HCT116 (cell line): Measurements from ENCODE around the gene EFHD1. TPM values are rescaled to one million over a fixed set of nuclear protein-coding genes. Genes with fewer than 3 reads are reported as not detected.

Experiments used
- ATAC-seq: fragments of 200-7000 bp; cut with Tn5 transposase; 2 replicates; pipeline ENCODE4 v1.9.1; 2020; ENCODE audit warnings: mild to moderate bottlenecking, moderate library complexity
- BruUV-seq: library from RNA; stranded (reverse); fragments of 400-500 nt; replicated peaks from 2 replicates; lab custom pipeline; 2021; lab: Mats Ljungman, UMichigan
- CTCF ChIA-PET: fragments of 300-600 bp; sonication (Branson Sonifier 250); formaldehyde crosslinking; loops from one replicate; lab custom pipeline; 2021; ENCODE audit warnings: antibody characterized with exemption; lab: Charles Lee
- POLR2A ChIA-PET: fragments of 300-600, 350-600 bp; sonication (Branson Sonifier 250); formaldehyde crosslinking; loops from one replicate; lab custom pipeline; 2021; ENCODE audit warnings: antibody characterized with exemption; lab: Charles Lee
- RAD21 ChIA-PET, 2 experiments: fragments of 300-600 bp; sonication (Branson Sonifier 250); formaldehyde crosslinking; loops; one replicate each; lab custom pipeline; 2023; ENCODE audit warnings: low total read pairs in 2 of 2; ENCODE audit not compliant: uncharacterized antibody in 2 of 2, unreplicated experiment in 2 of 2, low non-redundant PET in 1 of 2; lab: Charles Lee
- DNase-seq: peaks from one replicate; pipeline ENCODE4 v3.0.0-alpha.2; 2010; ENCODE audit warnings: low read depth, low spot score
- H2AFZ ChIP-seq: fragments of 200-600 bp; shearing (Covaris generic), sonication (generic); 2 replicates; pipeline ENCODE4 v1.6.1; 2017; ENCODE audit warnings: low read depth, mixed run types, mixed read lengths, antibody characterized with exemption, low read length; ENCODE audit not compliant: poor library complexity, severe bottlenecking
- H3K27ac ChIP-seq: 2 replicates; pipeline ENCODE4 v1.5.1; 2012; ENCODE audit warnings: low read depth, low read length
- H3K27me3 ChIP-seq: fragments of 200-600 bp; sonication (generic); 2 replicates; pipeline ENCODE4 v1.6.1; 2016; ENCODE audit warnings: mixed run types, low read length, mixed read lengths; ENCODE audit not compliant: insufficient read depth
- H3K36me3 ChIP-seq, 2 experiments: fragments of 200-500 bp in 1 of 2; fragments of 200-600 bp in 1 of 2; sonication (Bioruptor generic) in 1 of 2; sonication (generic) in 1 of 2; 2 replicates each; pipeline versions ENCODE4 v1.5.1 to v1.6.1; 2014 to 2016; ENCODE audit warnings: low read length in 2 of 2, inconsistent platforms in 1 of 2, mixed read lengths in 1 of 2, mixed run types in 1 of 2; ENCODE audit not compliant: insufficient read depth in 2 of 2, control insufficient read depth in 1 of 2
- H3K4me1 ChIP-seq, 2 experiments: fragments of 200-600 bp in 1 of 2; sonication (generic) in 1 of 2; 2 replicates each; pipeline versions ENCODE4 v1.5.1 to v1.6.1; 2012 to 2017; ENCODE audit warnings: low read length in 2 of 2, inconsistent platforms in 1 of 2, mild to moderate bottlenecking in 1 of 2, mixed read lengths in 1 of 2, mixed run types in 1 of 2, moderate library complexity in 1 of 2; ENCODE audit not compliant: insufficient read depth in 2 of 2, control insufficient read depth in 1 of 2
- H3K4me2 ChIP-seq: fragments of 200-600 bp; sonication (generic); 2 replicates; pipeline ENCODE4 v1.6.1; 2017; ENCODE audit warnings: mixed run types, low read length, mixed read lengths
- H3K4me3 ChIP-seq, 2 experiments: fragments of 200-600 bp in 1 of 2; sonication (generic) in 1 of 2; replicated peaks in 1 of 2; 2 replicates each; pipeline ENCODE4 v1.5.1; 2011 to 2016; ENCODE audit warnings: low read length in 2 of 2, control low read depth in 1 of 2, low read depth in 1 of 2, mild to moderate bottlenecking in 1 of 2, mixed read lengths in 1 of 2, mixed run types in 1 of 2
- H3K79me2 ChIP-seq: fragments of 200-600 bp; sonication (generic); 2 replicates; pipeline ENCODE4 v1.6.1; 2017; ENCODE audit warnings: mild to moderate bottlenecking, mixed run types, low read length, moderate library complexity, mixed read lengths; ENCODE audit not compliant: insufficient read depth
- H3K9ac ChIP-seq: fragments of 200-600 bp; sonication (generic); 2 replicates; pipeline ENCODE4 v1.6.1; 2016; ENCODE audit warnings: low read length, mixed read lengths
- H3K9me2 ChIP-seq: fragments of 200-600 bp; sonication (generic), shearing (Covaris generic); 2 replicates; pipeline ENCODE4 v1.6.1; 2017; ENCODE audit warnings: mixed run types, mild to moderate bottlenecking, moderate library complexity; ENCODE audit not compliant: insufficient read depth
- H3K9me3 ChIP-seq, 2 experiments: fragments of 200-500 bp in 1 of 2; fragments of 200-600 bp in 1 of 2; sonication (Bioruptor generic) in 1 of 2; sonication (generic) in 1 of 2; 2 replicates each; pipeline ENCODE4 v1.6.1; 2014 to 2017; ENCODE audit warnings: low read length in 2 of 2, mixed read lengths in 2 of 2, inconsistent platforms in 1 of 2, low read depth in 1 of 2, mild to moderate bottlenecking in 1 of 2, mixed run types in 1 of 2, moderate library complexity in 1 of 2; ENCODE audit not compliant: control insufficient read depth in 1 of 2, insufficient read depth in 1 of 2
- H4K20me1 ChIP-seq: fragments of 200-600 bp; sonication (generic), shearing (Covaris generic); 2 replicates; pipeline ENCODE4 v1.6.1; 2017; ENCODE audit warnings: mixed run types, mild to moderate bottlenecking, moderate library complexity; ENCODE audit not compliant: insufficient read depth
- CBX3 ChIP-seq: IDR thresholded peaks from 2 replicates; pipeline ENCODE4 v1.6.1; 2012; ENCODE audit warnings: low read depth
- CEBPB ChIP-seq: IDR thresholded peaks from 2 replicates; pipeline ENCODE4 v1.6.1; 2012; ENCODE audit warnings: low read depth
- EGR1 ChIP-seq: IDR thresholded peaks from 2 replicates; pipeline ENCODE4 v1.6.1; 2012; ENCODE audit warnings: low read depth
- ELF1 ChIP-seq: IDR thresholded peaks from 2 replicates; pipeline ENCODE4 v1.6.1; 2012; ENCODE audit warnings: low read depth, borderline replicate concordance
- EZH2 ChIP-seq: fragments of 200-600 bp; sonication (generic); IDR thresholded peaks from 2 replicates; pipeline ENCODE4 v1.6.1; 2017; ENCODE audit warnings: antibody characterized with exemption, mixed run types
- EZH2phosphoT487 ChIP-seq: fragments of 200-600 bp; IDR thresholded peaks from 2 replicates; pipeline ENCODE4 v1.6.1; 2018; ENCODE audit warnings: antibody characterized with exemption, borderline replicate concordance
- FOSL1 ChIP-seq: IDR thresholded peaks from 2 replicates; pipeline ENCODE4 v1.6.1; 2012; ENCODE audit warnings: low read depth
- JUND ChIP-seq: IDR thresholded peaks from 2 replicates; pipeline ENCODE4 v1.6.1; 2012
- MAX ChIP-seq: IDR thresholded peaks from 2 replicates; pipeline ENCODE4 v1.6.1; 2012
- POLR2A ChIP-seq: IDR thresholded peaks from 2 replicates; pipeline ENCODE4 v1.7.0; 2011; ENCODE audit warnings: borderline replicate concordance; ENCODE audit not compliant: insufficient read depth, insufficient read length; ENCODE audit errors: extremely low read depth
- RAD21 ChIP-seq: IDR thresholded peaks from 2 replicates; pipeline ENCODE4 v1.6.1; 2012; ENCODE audit warnings: low read depth, mild to moderate bottlenecking
- SIN3A ChIP-seq: IDR thresholded peaks from 2 replicates; pipeline ENCODE4 v1.6.1; 2012; ENCODE audit warnings: low read depth
- SP1 ChIP-seq: IDR thresholded peaks from 2 replicates; pipeline ENCODE4 v1.6.1; 2012; ENCODE audit warnings: low read depth
- SRF ChIP-seq: IDR thresholded peaks from 2 replicates; pipeline ENCODE4 v1.6.1; 2012; ENCODE audit warnings: low read depth
- TCF7L2 ChIP-seq: IDR thresholded peaks from 2 replicates; pipeline ENCODE4 v1.7.0; 2011; ENCODE audit warnings: borderline replicate concordance, inconsistent platforms; ENCODE audit not compliant: insufficient read depth, insufficient read length; ENCODE audit errors: extremely low read depth
- YY1 ChIP-seq: IDR thresholded peaks from 2 replicates; pipeline ENCODE4 v1.6.1; 2011; ENCODE audit warnings: low read length, low read depth, moderate library complexity, mild to moderate bottlenecking; ENCODE audit not compliant: insufficient replicate concordance; ENCODE audit errors: extremely low read depth
- ZBTB33 ChIP-seq: IDR thresholded peaks from 2 replicates; pipeline ENCODE4 v1.6.1; 2011; ENCODE audit warnings: mild to moderate bottlenecking, low read length, moderate library complexity; ENCODE audit not compliant: insufficient replicate concordance; ENCODE audit errors: extremely low read depth
- ZNF274 ChIP-seq: fragments of 200-500 bp; sonication (Bioruptor generic); IDR thresholded peaks from 2 replicates; pipeline ENCODE4 v1.6.1; 2014; ENCODE audit warnings: mild to moderate bottlenecking, low read depth, low read length, inconsistent platforms
- intact Hi-C: fragments of 100-400 bp; cut with micrococcal nuclease; formaldehyde crosslinking; loops from 2 replicates; pipeline ENCODE4 v1.10.0; 2022
- total RNA-seq: library from RNA; stranded (reverse); gene quantifications from one replicate; pipeline ENCODE4 v1.2.1, GENCODE V29; 2021; ENCODE audit not compliant: unreplicated experiment

Gene EFHD1
- total RNA-seq, 1 experiment from 2014 or later: 0.52 TPM

- no peaks in the 10 kb centered on the region for H3K9me2 ChIP-seq
- no peaks in the 10 kb centered on the region for H3K79me2 ChIP-seq
- no peak for DNase-seq
- ATAC-seq: no peak
- no peaks in the 10 kb centered on the region for H3K36me3 ChIP-seq
- CTCF ChIA-PET: interaction anchor here (0.6 to 0.8 kb wide), 2 partner anchors 17 to 1020 kb away, joined by 3 to 4 read pairs; no protein-coding TSS in a partner anchor
- no peak overlapping the region for H3K9ac ChIP-seq
- RAD21 ChIA-PET: no interaction called here
- POLR2A ChIA-PET: no interaction called here
- H3K4me2 ChIP-seq: no peak overlapping the region
- H3K27me3 ChIP-seq: no peaks in the 10 kb centered on the region
- no peaks in the 10 kb centered on the region for H4K20me1 ChIP-seq
- no peaks in the 10 kb centered on the region for H3K9me3 ChIP-seq
- intact Hi-C loops: no loop called here
- H3K27ac ChIP-seq: no peak overlapping the region
- H2AFZ ChIP-seq: no peak overlapping the region
- BruUV-seq: no TSS peak
- TF ChIP-seq TCF7L2 (no peak), POLR2A (no peak), JUND (no peak), YY1 (no peak)
- H3K4me3 ChIP-seq: no peak overlapping the region
- no peaks in the 10 kb centered on the region for H3K4me1 ChIP-seq
Observed at GRCh38 chr2:232641153-232641848, 7.9 kb downstream of the EFHD1 start.

GRCh38 chr2:232643147-232643425, 9.7 kb downstream of the EFHD1 start:
- RAD21 ChIA-PET: no interaction called here
- H3K27ac ChIP-seq: no peak overlapping the region
- no peak for ATAC-seq
- H3K4me3 ChIP-seq: no peak overlapping the region
- intact Hi-C loops: no loop called here
- TF ChIP-seq SP1 (no peak), JUND (no peak), SRF (no peak), SIN3A (no peak), FOSL1 (no peak), CBX3 (no peak), ZNF274 (no peak), EZH2phosphoT487 (no peak), ZBTB33 (no peak), CEBPB (no peak), POLR2A (no peak), EZH2 (no peak), MAX (no peak), ELF1 (no peak), TCF7L2 (no peak), RAD21 (no peak), EGR1 (no peak)
- no peaks in the 10 kb centered on the region for H4K20me1 ChIP-seq
- BruUV-seq: no TSS peak
- no peaks in the 10 kb centered on the region for H3K79me2 ChIP-seq
- H3K36me3 ChIP-seq: no peaks in the 10 kb centered on the region
- no peak overlapping the region for H3K9ac ChIP-seq
- no peaks in the 10 kb centered on the region for H3K27me3 ChIP-seq
- H3K4me1 ChIP-seq: no peaks in the 10 kb centered on the region
- CTCF ChIA-PET: no interaction called here
- H2AFZ ChIP-seq: no peak overlapping the region
- no peak for DNase-seq
- no peaks in the 10 kb centered on the region for H3K9me3 ChIP-seq
- H3K9me2 ChIP-seq: no peaks in the 10 kb centered on the region
- no peak overlapping the region for H3K4me2 ChIP-seq
- POLR2A ChIA-PET: no interaction called here
